Measurements from ENCODE around the gene TMPRSS3. TPM values are rescaled to one million over a fixed set of nuclear protein-coding genes. Genes with fewer than 3 reads are reported as not detected.

The TMPRSS3 gene
- total and polyA plus RNA-seq, 9 of the 15 experiments (the other 6 are each of a cell fraction or from before 2014, with no cell fraction given): 0.07 TPM; not detected in 8

- Histone ChIP-seq H3K36me3 (ENCODE audit: control insufficient read depth, insufficient read depth, low read length) (no peaks in the 10 kb centered on the region), H3K4me3 (no peak overlapping the region), H3K27ac (ENCODE audit: extremely low read depth, low read depth, low read length) (no peak overlapping the region), H3K9me1 (ENCODE audit: control insufficient read depth, insufficient read depth, low read length) (no peaks in the 10 kb centered on the region), H3K27me3 (ENCODE audit: control insufficient read depth in 2 of 2, insufficient read depth in 2 of 2, low read length in 2 of 2) (peaks cover 11 to 50% of the 10 kb centered on the region in 2 experiments), H3K4me1 (replicated peaks in 1 of 2; ENCODE audit: control insufficient read depth in 2 of 2, insufficient read depth in 2 of 2, low read length in 2 of 2) (peaks cover 10 to 11% of the 10 kb centered on the region in 2 experiments; a peak in 3 of 5 replicates), H3K9me3 (replicated peaks; ENCODE audit: control insufficient read depth, insufficient read depth, low read depth, low read length) (no peaks in the 10 kb centered on the region), H3K4me2 (ENCODE audit: insufficient read depth, low read length) (no peak overlapping the region), H3K79me2 (ENCODE audit: control insufficient read depth, insufficient read depth, low read length) (no peaks in the 10 kb centered on the region), H2AFZ (ENCODE audit: low read depth, low read length) (no peak overlapping the region), H4K20me1 (replicated peaks; ENCODE audit: control insufficient read depth, insufficient read depth, low read length) (no peaks in the 10 kb centered on the region), H3K9ac (ENCODE audit: insufficient read depth in 1 of 2, low read depth in 2 of 2, low read length in 2 of 2) (no peak overlapping the region)
- peak; percentile 38 for TF ChIP-seq SP2 (IDR thresholded peaks at IDR 0.05; ENCODE audit: extremely low read depth, low read depth, low read length, poor library complexity, severe bottlenecking)
- no peak for TF ChIP-seq BRD9 (IDR thresholded peaks at IDR 0.05; ENCODE audit: low read depth, partially characterized antibody)
- WGBS (ENCODE audit: insufficient coverage, low coverage, missing lambda C conversion rate): 16% methylated on average over 8 of the region's 8 CpGs
- ATAC-seq: peak; percentile 23; the same call in 1 of the 3 replicates
- no TSS peak for BruUV-seq (replicated peaks)
- no peak for DNase-seq (ENCODE audit: extremely low read depth in 1 of 4, low spot score in 3 of 4)
- in situ Hi-C loops (cut with MboI): no loop called here
- no peak for FAIRE-seq
- CTCF ChIA-PET (ENCODE audit: low intra/inter-chr PET ratio): no interaction called here
- intact Hi-C loops (cut with micrococcal nuclease): no loop called here
- POLR2A ChIA-PET: no interaction called here
These were observed 11.5 kb downstream of the TMPRSS3 start for GRCh38 chr21:42384156-42384945.

- no peak for FAIRE-seq
- 4% methylated on average over 6 of the region's 6 CpGs for WGBS (ENCODE audit: insufficient coverage, low coverage, missing lambda C conversion rate)
- POLR2A ChIA-PET: interaction anchor here (0.6 kb wide), 1 partner anchor 14 kb away, joined by 5 read pairs; no protein-coding TSS in a partner anchor
- H3K27ac ChIP-seq (ENCODE audit: extremely low read depth, low read depth, low read length): no peak overlapping the region
- H3K4me1 ChIP-seq (replicated peaks in 1 of 2; ENCODE audit: control insufficient read depth in 2 of 2, insufficient read depth in 2 of 2, low read length in 2 of 2): peaks cover 4 to 6% of the 10 kb centered on the region in 2 experiments; a peak in 3 of 5 replicates
- H2AFZ ChIP-seq (ENCODE audit: low read depth, low read length): no peak overlapping the region
- H4K20me1 ChIP-seq (replicated peaks; ENCODE audit: control insufficient read depth, insufficient read depth, low read length): no peaks in the 10 kb centered on the region
- H3K27me3 ChIP-seq (ENCODE audit: control insufficient read depth in 2 of 2, insufficient read depth in 2 of 2, low read length in 2 of 2): peaks cover 10 to 52% of the 10 kb centered on the region in 2 experiments; a peak in 4 of 5 replicates
- no peak for ATAC-seq
- DNase-seq (ENCODE audit: extremely low read depth in 1 of 4, low spot score in 3 of 4): no peak
- H3K9ac ChIP-seq (ENCODE audit: insufficient read depth in 1 of 2, low read depth in 2 of 2, low read length in 2 of 2): no peak overlapping the region
- CTCF ChIA-PET (ENCODE audit: low intra/inter-chr PET ratio): no interaction called here
- intact Hi-C loops (cut with micrococcal nuclease) (no loop called here), in situ Hi-C loops (cut with MboI) (no loop called here)
- H3K79me2 ChIP-seq (ENCODE audit: control insufficient read depth, insufficient read depth, low read length): no peaks in the 10 kb centered on the region
- H3K4me3 ChIP-seq: no peak overlapping the region
- no peaks in the 10 kb centered on the region for H3K36me3 ChIP-seq (ENCODE audit: control insufficient read depth, insufficient read depth, low read length)
- H3K9me1 ChIP-seq (ENCODE audit: control insufficient read depth, insufficient read depth, low read length): no peaks in the 10 kb centered on the region
- BruUV-seq (replicated peaks): no TSS peak
- no peak for TF ChIP-seq TAF1 (IDR thresholded peaks at IDR 0.05; ENCODE audit: control insufficient read depth, extremely low read depth, insufficient read depth, low read length, severe bottlenecking)
- no peak for TF ChIP-seq TEAD4 (IDR thresholded peaks at IDR 0.05; ENCODE audit: low read length)
- TF ChIP-seq TEAD4 (CRISPR knock-in tag; IDR thresholded peaks at IDR 0.05; ENCODE audit: borderline replicate concordance): 0 out of 2 replicates have a peak, but pooled peaks have one; percentile 30
- TF ChIP-seq TCF7L2 (IDR thresholded peaks at IDR 0.05; ENCODE audit: low read depth, low read length): no peak
- no peak for TF ChIP-seq ZNF224 (CRISPR knock-in tag; IDR thresholded peaks at IDR 0.05)
- no peak for TF ChIP-seq ZNF707 (CRISPR knock-in tag; conservative IDR thresholded peaks at IDR 0.05)
- H3K4me2 ChIP-seq (ENCODE audit: insufficient read depth, low read length): no peak overlapping the region
- no peaks in the 10 kb centered on the region for H3K9me3 ChIP-seq (replicated peaks; ENCODE audit: control insufficient read depth, insufficient read depth, low read depth, low read length)
These were observed 12.5 kb downstream of the TMPRSS3 start for GRCh38 chr21:42383331-42383730.
